GM18870 (cell line): ENCODE measurements around the gene TMEM40.
"Not testable (repeated sequence)": the region's sequence is repeated elsewhere in the genome, so short reads cannot be mapped to it uniquely, and the experiment has no call there.

Source experiments
- ATAC-seq: cut with Tn5 transposase; IDR thresholded peaks from one replicate; pipeline ENCODE4 v1.9.1; 2021; ENCODE audit warnings: moderate library complexity; ENCODE audit not compliant: unreplicated experiment

The TMEM40 gene

GRCh38 chr3:12752102-12752501, 7.0 kb downstream of the TMEM40 start:
- ATAC-seq, result no peak

- ATAC-seq, result no peak
These were observed 7.5 kb downstream of the TMEM40 start for GRCh38 chr3:12751571-12751970.

GRCh38 chr3:12750658-12751071, 8.4 kb downstream of the TMEM40 start:
- no peak for ATAC-seq

GRCh38 chr3:12750223-12750622, 8.8 kb downstream of the TMEM40 start:
- no peak for ATAC-seq

- no peak for ATAC-seq
These were observed 10.6 kb downstream of the TMEM40 start for GRCh38 chr3:12748477-12748876.

GRCh38 chr3:12746419-12746818, 12.6 kb downstream of the TMEM40 start:
- no peak for ATAC-seq

- ATAC-seq, result no peak
These were observed 14.7 kb downstream of the TMEM40 start for GRCh38 chr3:12744326-12744725.

GRCh38 chr3:12743583-12743982, 15.5 kb downstream of the TMEM40 start:
- no peak for ATAC-seq

- no peak for ATAC-seq
These were observed 16.5 kb downstream of the TMEM40 start for GRCh38 chr3:12742330-12743107.

- ATAC-seq, result no peak
These were observed 17.9 kb downstream of the TMEM40 start for GRCh38 chr3:12741209-12741608.

- ATAC-seq, result no peak
These were observed 21.2 kb downstream of the TMEM40 start for GRCh38 chr3:12737833-12738232.

GRCh38 chr3:12737319-12737718, 21.7 kb downstream of the TMEM40 start:
- no peak for ATAC-seq

- ATAC-seq, result no peak
These were observed 24.1 kb downstream of the TMEM40 start for GRCh38 chr3:12734960-12735359.

- no peak for ATAC-seq
These were observed 25.5 kb downstream of the TMEM40 start for GRCh38 chr3:12733566-12733965.

GRCh38 chr3:12730506-12731242, 28.4 kb downstream of the TMEM40 start:
- no peak for ATAC-seq

GRCh38 chr3:12729051-12729651, 29.9 kb downstream of the TMEM40 start:
- ATAC-seq, result no peak

GRCh38 chr3:12727937-12728336, 31.1 kb downstream of the TMEM40 start:
- ATAC-seq, result no peak

- no peak for ATAC-seq
These were observed 31.6 kb downstream of the TMEM40 start for GRCh38 chr3:12727481-12727880.

GRCh38 chr3:12725436-12725835, 33.6 kb downstream of the TMEM40 start:
- ATAC-seq, result no peak

GRCh38 chr3:12724794-12725193, 34.3 kb downstream of the TMEM40 start:
- ATAC-seq, result no peak

- ATAC-seq, result not testable (repeated sequence)
These were observed 35.7 kb downstream of the TMEM40 start for GRCh38 chr3:12723362-12723761.

- ATAC-seq, result no peak
These were observed 36.8 kb downstream of the TMEM40 start for GRCh38 chr3:12722226-12722625.
